ENCODE data around the gene MAOA. TPM values are rescaled to one million over a fixed set of nuclear protein-coding genes. Genes with fewer than 3 reads are reported as not detected.

Gene MAOA
- total RNA-seq, 1 donor from 2014 or later = 4.0 TPM

DNA sequence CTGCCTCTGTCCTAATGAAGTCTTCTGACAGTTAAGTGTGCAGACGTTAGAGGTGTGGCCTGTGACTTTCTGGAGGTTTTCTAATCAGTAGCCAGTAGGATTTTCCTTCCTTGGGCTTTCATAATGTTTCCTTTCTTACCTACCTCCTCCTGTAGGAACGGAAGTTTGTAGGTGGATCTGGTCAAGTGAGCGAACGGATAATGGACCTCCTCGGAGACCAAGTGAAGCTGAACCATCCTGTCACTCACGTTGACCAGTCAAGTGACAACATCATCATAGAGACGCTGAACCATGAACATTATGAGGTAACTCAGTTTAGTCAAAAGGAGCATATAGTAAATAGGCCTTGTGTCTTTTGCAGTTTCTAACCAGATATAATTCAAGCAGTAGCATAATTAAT lies 75.0 kb downstream of the MAOA start:
- DNase-seq (ENCODE audit: low spot score) = no peak
- H3K9me3 Mint-ChIP-seq (ENCODE audit: low read depth) = peaks cover 6% of the 10 kb centered on the region

GRCh38 chrX:43733699-43734098 lies 77.6 kb downstream of the MAOA start:
- no peak for DNase-seq (ENCODE audit: low spot score)
- Mint-ChIP-seq H3K27ac (ENCODE audit: unreplicated experiment) (no peak overlapping the region), H3K9me3 (ENCODE audit: low read depth) (peaks cover 6% of the 10 kb centered on the region), H3K36me3 (ENCODE audit: low read depth) (no peaks in the 10 kb centered on the region), H3K27me3 (ENCODE audit: low read depth) (no peaks in the 10 kb centered on the region), H3K4me1 (ENCODE audit: low read depth) (no peaks in the 10 kb centered on the region), H3K4me3 (ENCODE audit: unreplicated experiment) (no peak overlapping the region)
- TF ChIP-seq, protein P1, sequence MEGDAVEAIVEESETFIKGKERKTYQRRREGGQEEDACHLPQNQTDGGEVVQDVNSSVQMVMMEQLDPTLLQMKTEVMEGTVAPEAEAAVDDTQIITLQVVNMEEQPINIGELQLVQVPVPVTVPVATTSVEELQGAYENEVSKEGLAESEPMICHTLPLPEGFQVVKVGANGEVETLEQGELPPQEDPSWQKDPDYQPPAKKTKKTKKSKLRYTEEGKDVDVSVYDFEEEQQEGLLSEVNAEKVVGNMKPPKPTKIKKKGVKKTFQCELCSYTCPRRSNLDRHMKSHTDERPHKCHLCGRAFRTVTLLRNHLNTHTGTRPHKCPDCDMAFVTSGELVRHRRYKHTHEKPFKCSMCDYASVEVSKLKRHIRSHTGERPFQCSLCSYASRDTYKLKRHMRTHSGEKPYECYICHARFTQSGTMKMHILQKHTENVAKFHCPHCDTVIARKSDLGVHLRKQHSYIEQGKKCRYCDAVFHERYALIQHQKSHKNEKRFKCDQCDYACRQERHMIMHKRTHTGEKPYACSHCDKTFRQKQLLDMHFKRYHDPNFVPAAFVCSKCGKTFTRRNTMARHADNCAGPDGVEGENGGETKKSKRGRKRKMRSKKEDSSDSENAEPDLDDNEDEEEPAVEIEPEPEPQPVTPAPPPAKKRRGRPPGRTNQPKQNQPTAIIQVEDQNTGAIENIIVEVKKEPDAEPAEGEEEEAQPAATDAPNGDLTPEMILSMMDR (IDR thresholded peaks at IDR 0.05) = no peak

More for the DNA sequence above, 75.0 kb downstream of the MAOA start:
- Mint-ChIP-seq H3K36me3 (ENCODE audit: low read depth) (no peaks in the 10 kb centered on the region), H3K4me1 (ENCODE audit: low read depth) (peaks cover 7% of the 10 kb centered on the region), H3K4me3 (ENCODE audit: unreplicated experiment) (no peak overlapping the region), H3K27me3 (ENCODE audit: low read depth) (no peaks in the 10 kb centered on the region), H3K27ac (ENCODE audit: unreplicated experiment) (no peak overlapping the region)
- TF ChIP-seq, protein P1 (IDR thresholded peaks at IDR 0.05) = no peak

DNA sequence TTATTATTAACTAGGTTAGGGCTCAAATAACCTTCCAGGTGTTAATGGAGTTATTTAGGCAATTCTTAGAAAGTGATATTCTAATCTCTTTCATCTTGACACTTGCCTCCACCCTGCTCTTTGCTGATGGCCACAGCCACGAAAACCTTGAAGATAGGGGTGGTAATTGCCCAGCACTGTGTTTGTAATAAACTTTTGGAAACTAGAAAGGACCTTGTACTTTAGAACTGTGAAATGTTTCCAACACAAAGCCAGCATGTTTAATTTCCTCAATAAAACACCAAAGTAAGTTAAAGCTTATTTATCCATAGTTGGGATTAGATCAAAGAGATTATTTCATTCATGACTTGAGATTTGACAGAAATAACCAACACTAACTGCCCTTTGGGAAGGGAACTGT lies 78.3 kb downstream of the MAOA start:
- Mint-ChIP-seq H3K27ac (ENCODE audit: unreplicated experiment) (no peak overlapping the region), H3K4me3 (ENCODE audit: unreplicated experiment) (no peak overlapping the region), H3K4me1 (ENCODE audit: low read depth) (no peaks in the 10 kb centered on the region), H3K27me3 (ENCODE audit: low read depth) (no peaks in the 10 kb centered on the region), H3K9me3 (ENCODE audit: low read depth) (peaks cover 6% of the 10 kb centered on the region), H3K36me3 (ENCODE audit: low read depth) (no peaks in the 10 kb centered on the region)
- TF ChIP-seq, protein P1 (IDR thresholded peaks at IDR 0.05) = no peak
- no peak for DNase-seq (ENCODE audit: low spot score)

- no peak for DNase-seq (ENCODE audit: low spot score)
- Mint-ChIP-seq H3K4me3 (ENCODE audit: unreplicated experiment) (no peak overlapping the region), H3K27ac (ENCODE audit: unreplicated experiment) (no peak overlapping the region), H3K36me3 (ENCODE audit: low read depth) (no peaks in the 10 kb centered on the region), H3K27me3 (ENCODE audit: low read depth) (no peaks in the 10 kb centered on the region), H3K9me3 (ENCODE audit: low read depth) (peaks cover 6% of the 10 kb centered on the region), H3K4me1 (ENCODE audit: low read depth) (no peaks in the 10 kb centered on the region)
- TF ChIP-seq, protein P1 (IDR thresholded peaks at IDR 0.05) = no peak
Measured at GRCh38 chrX:43735534-43735933, 79.4 kb downstream of the MAOA start.

DNA sequence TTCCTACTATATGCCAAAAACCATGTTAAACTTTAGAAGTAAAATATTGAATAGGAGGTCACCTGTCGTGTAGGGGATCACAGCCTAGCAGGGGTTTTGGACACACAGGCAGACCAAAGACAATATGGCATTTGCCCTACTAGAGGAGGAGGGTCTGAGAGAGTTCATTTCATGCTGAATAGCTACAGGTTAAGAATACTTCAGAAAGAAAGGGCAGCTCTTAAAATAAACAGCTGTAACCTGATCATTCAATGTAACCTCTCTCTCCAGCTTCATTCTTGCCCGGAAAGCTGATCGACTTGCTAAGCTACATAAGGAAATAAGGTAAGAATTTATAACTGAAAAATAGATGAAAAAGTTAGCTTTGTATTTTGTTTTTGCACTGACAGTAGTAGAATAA lies 79.9 kb downstream of the MAOA start:
- TF ChIP-seq, protein P1 (IDR thresholded peaks at IDR 0.05) = no peak
- no peak overlapping the region for H3K27ac Mint-ChIP-seq (ENCODE audit: unreplicated experiment)
- H3K27me3 Mint-ChIP-seq (ENCODE audit: low read depth) = no peaks in the 10 kb centered on the region
- H3K9me3 Mint-ChIP-seq (ENCODE audit: low read depth) = peaks cover 6% of the 10 kb centered on the region
- H3K36me3 Mint-ChIP-seq (ENCODE audit: low read depth) = no peaks in the 10 kb centered on the region
- no peak for DNase-seq (ENCODE audit: low spot score)
- H3K4me3 Mint-ChIP-seq (ENCODE audit: unreplicated experiment) = no peak overlapping the region
- H3K4me1 Mint-ChIP-seq (ENCODE audit: low read depth) = no peaks in the 10 kb centered on the region

All from chondrocyte (in vitro differentiated cells).